ENCODE results near the gene PNKD.
A peak's percentile ranks its signal among the peaks of the same experiment; 100 is the strongest.
"Not testable (repeated sequence)": the region's sequence is repeated elsewhere in the genome, so short reads cannot be mapped to it uniquely, and the experiment has no call there.

Gene PNKD

DNA sequence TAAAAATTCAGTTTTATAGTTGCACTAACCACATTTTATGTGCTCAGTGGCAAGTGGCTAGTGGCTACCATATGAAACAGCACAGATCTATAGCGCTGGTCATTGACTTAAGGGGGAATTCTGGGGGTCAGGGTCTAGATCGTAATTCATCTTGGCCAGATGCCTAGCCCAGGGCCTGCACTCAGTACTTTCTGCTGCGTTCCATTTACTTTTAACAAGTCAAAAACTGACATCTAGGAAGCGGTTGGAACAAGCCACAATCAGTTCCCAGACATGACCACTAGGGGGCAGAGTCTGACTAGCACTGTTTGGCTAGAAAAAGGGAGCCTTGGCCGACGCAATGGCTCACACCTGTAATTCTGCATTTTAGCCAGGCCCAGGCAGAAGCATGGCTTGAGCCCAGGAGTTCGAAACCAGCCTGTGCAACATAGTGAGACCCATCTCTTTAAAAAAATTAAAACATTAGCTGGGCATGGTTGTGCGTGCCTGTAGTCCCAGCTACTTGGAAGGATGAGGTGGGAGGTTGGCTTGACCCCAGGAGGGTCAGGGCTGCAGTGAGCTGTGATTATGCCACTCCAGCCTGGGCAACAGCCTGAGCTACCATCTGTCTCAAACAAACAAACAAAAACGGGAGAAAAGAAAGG is 31.0 kb downstream of the PNKD start:
- no peaks in the 10 kb centered on the region for H3K9me3 ChIP-seq (ENCODE audit: control insufficient read depth, low read length)
- H3K4me3 ChIP-seq (ENCODE audit: insufficient read depth, low read depth, low read length, poor library complexity, severe bottlenecking), result no peak overlapping the region
- no peaks in the 10 kb centered on the region for H3K36me3 ChIP-seq (ENCODE audit: control insufficient read depth, insufficient read depth, low read length)
- peak; percentile 67 to 80 (median 77) for DNase-seq
- no peaks in the 10 kb centered on the region for H3K27me3 ChIP-seq (replicated peaks; ENCODE audit: control insufficient read depth, insufficient read depth, low read length, poor library complexity, severe bottlenecking)
- no peaks in the 10 kb centered on the region for H3K4me1 ChIP-seq (ENCODE audit: control insufficient read depth, insufficient read depth, low read length, poor library complexity, severe bottlenecking)
- no peak overlapping the region for H3K27ac ChIP-seq (ENCODE audit: insufficient read depth, low read length, poor library complexity, severe bottlenecking)

- no peaks in the 10 kb centered on the region for H3K36me3 ChIP-seq (ENCODE audit: control insufficient read depth, insufficient read depth, low read length)
- H3K27ac ChIP-seq (ENCODE audit: insufficient read depth, low read length, poor library complexity, severe bottlenecking), result no peak overlapping the region
- no peaks in the 10 kb centered on the region for H3K27me3 ChIP-seq (replicated peaks; ENCODE audit: control insufficient read depth, insufficient read depth, low read length, poor library complexity, severe bottlenecking)
- H3K4me3 ChIP-seq (ENCODE audit: insufficient read depth, low read depth, low read length, poor library complexity, severe bottlenecking), result no peak overlapping the region
- H3K9me3 ChIP-seq (ENCODE audit: control insufficient read depth, low read length), result no peaks in the 10 kb centered on the region
- no peak for DNase-seq
- H3K4me1 ChIP-seq (ENCODE audit: control insufficient read depth, insufficient read depth, low read length, poor library complexity, severe bottlenecking), result no peaks in the 10 kb centered on the region
Observed at GRCh38 chr2:218305383-218305782, 35.1 kb downstream of the PNKD start.

DNA sequence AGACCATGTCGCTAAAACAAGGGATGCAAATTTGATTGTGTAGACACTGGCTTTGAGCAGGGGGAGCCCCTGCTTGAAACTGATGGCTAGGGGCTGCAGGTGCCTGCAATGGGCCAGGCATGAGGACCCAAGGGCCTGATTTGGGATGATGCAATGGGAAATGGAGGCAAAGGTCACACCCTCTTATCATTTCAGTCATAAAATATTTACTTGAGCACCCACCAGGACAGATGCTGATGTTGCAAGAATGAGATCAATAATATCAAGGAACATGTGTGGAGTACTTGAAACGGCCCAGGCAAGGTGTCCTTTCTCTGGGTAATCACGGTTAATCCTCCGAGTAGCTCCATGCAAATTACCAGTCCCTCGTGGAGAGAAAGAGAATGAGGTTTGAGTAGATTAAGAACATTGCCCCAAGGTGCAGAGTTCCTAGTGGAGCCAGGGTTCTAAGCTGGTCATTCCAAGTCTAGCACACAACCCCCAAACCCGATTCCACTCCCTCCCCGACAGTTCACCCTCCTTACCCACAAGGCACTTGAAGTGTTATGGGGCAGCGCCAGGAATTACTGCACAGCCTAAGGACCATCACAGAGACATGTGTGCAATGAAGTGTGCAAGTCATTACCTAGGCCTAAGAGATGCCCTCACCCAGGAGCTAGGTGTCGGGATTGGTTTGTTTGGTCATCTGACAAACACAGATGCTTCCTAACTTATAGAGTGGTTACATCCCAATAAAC is 36.0 kb downstream of the PNKD start:
- no peak overlapping the region for H3K27ac ChIP-seq (ENCODE audit: insufficient read depth, low read length, poor library complexity, severe bottlenecking)
- H3K9me3 ChIP-seq (ENCODE audit: control insufficient read depth, low read length), result no peaks in the 10 kb centered on the region
- H3K27me3 ChIP-seq (replicated peaks; ENCODE audit: control insufficient read depth, insufficient read depth, low read length, poor library complexity, severe bottlenecking), result no peaks in the 10 kb centered on the region
- H3K36me3 ChIP-seq (ENCODE audit: control insufficient read depth, insufficient read depth, low read length), result no peaks in the 10 kb centered on the region
- no peak overlapping the region for H3K4me3 ChIP-seq (ENCODE audit: insufficient read depth, low read depth, low read length, poor library complexity, severe bottlenecking)
- no peaks in the 10 kb centered on the region for H3K4me1 ChIP-seq (ENCODE audit: control insufficient read depth, insufficient read depth, low read length, poor library complexity, severe bottlenecking)
- no peak for DNase-seq

GRCh38 chr2:218307415-218308090 is 37.2 kb downstream of the PNKD start:
- Histone ChIP-seq H3K36me3 (ENCODE audit: control insufficient read depth, insufficient read depth, low read length) (no peaks in the 10 kb centered on the region), H3K4me3 (ENCODE audit: insufficient read depth, low read depth, low read length, poor library complexity, severe bottlenecking) (no peak overlapping the region), H3K9me3 (ENCODE audit: control insufficient read depth, low read length) (no peaks in the 10 kb centered on the region), H3K4me1 (ENCODE audit: control insufficient read depth, insufficient read depth, low read length, poor library complexity, severe bottlenecking) (no peaks in the 10 kb centered on the region), H3K27me3 (replicated peaks; ENCODE audit: control insufficient read depth, insufficient read depth, low read length, poor library complexity, severe bottlenecking) (no peaks in the 10 kb centered on the region), H3K27ac (ENCODE audit: insufficient read depth, low read length, poor library complexity, severe bottlenecking) (no peak overlapping the region)
- DNase-seq, result no peak

- H3K27me3 ChIP-seq (replicated peaks; ENCODE audit: control insufficient read depth, insufficient read depth, low read length, poor library complexity, severe bottlenecking), result no peaks in the 10 kb centered on the region
- DNase-seq, result no peak
- H3K4me3 ChIP-seq (ENCODE audit: insufficient read depth, low read depth, low read length, poor library complexity, severe bottlenecking), result no peak overlapping the region
- H3K36me3 ChIP-seq (ENCODE audit: control insufficient read depth, insufficient read depth, low read length), result no peaks in the 10 kb centered on the region
- H3K27ac ChIP-seq (ENCODE audit: insufficient read depth, low read length, poor library complexity, severe bottlenecking), result no peak overlapping the region
- H3K9me3 ChIP-seq (ENCODE audit: control insufficient read depth, low read length), result no peaks in the 10 kb centered on the region
- peaks cover 8% of the 10 kb centered on the region for H3K4me1 ChIP-seq (ENCODE audit: control insufficient read depth, insufficient read depth, low read length, poor library complexity, severe bottlenecking)
Observed at GRCh38 chr2:218310853-218311540, 40.7 kb downstream of the PNKD start.

- H3K4me3 ChIP-seq (ENCODE audit: insufficient read depth, low read depth, low read length, poor library complexity, severe bottlenecking); H3K36me3 ChIP-seq (ENCODE audit: control insufficient read depth, insufficient read depth, low read length); H3K9me3 ChIP-seq (ENCODE audit: control insufficient read depth, low read length); H3K27me3 ChIP-seq (replicated peaks; ENCODE audit: control insufficient read depth, insufficient read depth, low read length, poor library complexity, severe bottlenecking); DNase-seq; H3K27ac ChIP-seq (ENCODE audit: insufficient read depth, low read length, poor library complexity, severe bottlenecking): not testable (repeated sequence)
- H3K4me1 ChIP-seq (ENCODE audit: control insufficient read depth, insufficient read depth, low read length, poor library complexity, severe bottlenecking), result peaks cover 13% of the 10 kb centered on the region
Observed at GRCh38 chr2:218311541-218312266, 41.4 kb downstream of the PNKD start.

DNA sequence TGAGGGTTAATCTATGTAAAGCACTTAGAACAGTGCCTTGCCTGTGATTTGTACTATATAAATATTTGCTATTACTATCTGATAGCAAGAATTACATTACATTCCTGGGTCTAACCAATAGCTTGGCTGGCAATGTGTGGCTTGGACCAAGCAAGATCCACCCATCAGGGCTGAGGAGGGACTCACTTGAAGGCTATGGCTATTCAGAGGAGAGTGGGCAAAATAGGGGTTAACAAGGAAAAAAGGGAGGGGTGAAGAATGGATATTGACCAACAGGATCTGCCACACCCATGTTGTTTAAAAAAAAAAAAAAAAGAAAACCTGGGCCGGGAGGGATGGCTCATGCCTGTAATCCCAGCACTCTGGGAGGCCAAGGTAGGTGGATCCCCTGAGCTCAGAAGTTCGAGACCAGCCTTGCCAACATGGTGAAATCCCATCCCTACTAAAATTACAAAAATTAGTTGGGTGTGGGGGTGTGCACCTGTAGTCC is 42.0 kb downstream of the PNKD start:
- no peak for DNase-seq
- Histone ChIP-seq H3K36me3 (ENCODE audit: control insufficient read depth, insufficient read depth, low read length) (no peaks in the 10 kb centered on the region), H3K4me3 (ENCODE audit: insufficient read depth, low read depth, low read length, poor library complexity, severe bottlenecking) (no peak overlapping the region), H3K9me3 (ENCODE audit: control insufficient read depth, low read length) (no peaks in the 10 kb centered on the region), H3K27ac (ENCODE audit: insufficient read depth, low read length, poor library complexity, severe bottlenecking) (no peak overlapping the region), H3K4me1 (ENCODE audit: control insufficient read depth, insufficient read depth, low read length, poor library complexity, severe bottlenecking) (peaks cover 19% of the 10 kb centered on the region), H3K27me3 (replicated peaks; ENCODE audit: control insufficient read depth, insufficient read depth, low read length, poor library complexity, severe bottlenecking) (no peaks in the 10 kb centered on the region)

DNA sequence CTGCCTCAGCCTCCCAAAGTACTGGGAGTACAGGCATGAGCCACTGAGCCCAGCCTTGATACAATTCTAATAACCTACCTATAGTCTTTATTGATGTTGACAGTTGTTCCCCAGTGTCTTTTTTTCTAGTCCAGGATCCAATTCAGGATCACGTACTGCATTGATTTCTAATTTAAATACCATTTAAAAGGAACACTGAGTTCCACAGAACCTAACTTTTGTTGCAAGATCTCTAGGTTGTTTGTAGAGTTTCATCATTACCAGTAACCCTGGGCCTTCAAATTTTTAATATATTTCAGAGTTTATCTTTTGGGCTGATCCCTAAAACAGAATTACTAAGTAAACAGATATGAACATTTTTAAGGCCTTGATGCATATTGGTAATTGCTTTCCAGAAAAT is 43.0 kb downstream of the PNKD start:
- no peak for DNase-seq
- Histone ChIP-seq H3K9me3 (ENCODE audit: control insufficient read depth, low read length) (no peaks in the 10 kb centered on the region), H3K36me3 (ENCODE audit: control insufficient read depth, insufficient read depth, low read length) (no peaks in the 10 kb centered on the region), H3K4me3 (ENCODE audit: insufficient read depth, low read depth, low read length, poor library complexity, severe bottlenecking) (no peak overlapping the region), H3K4me1 (ENCODE audit: control insufficient read depth, insufficient read depth, low read length, poor library complexity, severe bottlenecking) (peaks cover 19% of the 10 kb centered on the region), H3K27me3 (replicated peaks; ENCODE audit: control insufficient read depth, insufficient read depth, low read length, poor library complexity, severe bottlenecking) (no peaks in the 10 kb centered on the region), H3K27ac (ENCODE audit: insufficient read depth, low read length, poor library complexity, severe bottlenecking) (no peak overlapping the region)

DNA sequence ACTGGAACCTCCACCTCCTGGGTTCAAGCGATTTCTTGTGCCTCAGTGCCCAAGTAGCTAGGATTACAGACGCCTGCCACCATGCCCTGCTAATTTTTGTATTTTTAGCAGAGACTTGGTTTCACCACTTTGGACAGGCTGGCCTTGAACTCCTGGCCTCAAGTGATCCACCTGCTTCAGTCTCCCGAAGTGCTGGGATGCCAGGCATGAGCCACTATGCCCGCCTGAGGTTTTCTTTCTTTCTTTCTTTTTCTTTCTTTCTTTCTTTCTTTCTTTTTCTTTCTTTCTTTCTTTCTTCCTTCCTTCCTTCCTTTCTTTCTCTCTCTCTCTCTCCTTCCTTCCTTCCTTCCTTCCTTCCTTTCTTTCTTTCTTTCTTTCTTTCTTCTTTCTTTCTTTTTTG is 44.4 kb downstream of the PNKD start:
- not testable (repeated sequence) for H3K36me3 ChIP-seq (ENCODE audit: control insufficient read depth, insufficient read depth, low read length); DNase-seq; H3K9me3 ChIP-seq (ENCODE audit: control insufficient read depth, low read length); H3K27ac ChIP-seq (ENCODE audit: insufficient read depth, low read length, poor library complexity, severe bottlenecking); H3K4me3 ChIP-seq (ENCODE audit: insufficient read depth, low read depth, low read length, poor library complexity, severe bottlenecking); H3K27me3 ChIP-seq (replicated peaks; ENCODE audit: control insufficient read depth, insufficient read depth, low read length, poor library complexity, severe bottlenecking)
- peaks cover 19% of the 10 kb centered on the region for H3K4me1 ChIP-seq (ENCODE audit: control insufficient read depth, insufficient read depth, low read length, poor library complexity, severe bottlenecking)

Measured in effector memory CD4-positive, alpha-beta T cell (primary cell).